Body of pancreas (tissue), 4 donors: ENCODE data around the gene GALNT3.

Source experiments
- CTCF ChIP-seq, 7 experiments: fragments of 450-650 bp in 4 of 7; fragments of 200-600 bp in 3 of 7; sonication (generic) in 3 of 7; IDR thresholded peaks; one replicate each; pipeline ENCODE4 v1.5.1; 2016 to 2019; ENCODE audit warnings: antibody characterized with exemption in 7 of 7
- POLR2A ChIP-seq, 3 donors: fragments of 450-650 bp; IDR thresholded peaks; one replicate each; pipeline ENCODE4 v1.6.1; 2016; ENCODE audit warnings: antibody characterized with exemption in 3 of 3, mild to moderate bottlenecking in 2 of 3

- TF ChIP-seq CTCF (IDR thresholded peaks at IDR 0.05) (no peak), POLR2A (IDR thresholded peaks at IDR 0.05) (no peak)
Observed at GRCh38 chr2:165804719-165805118, 10.7 kb upstream of the GALNT3 start.
